Measurements from ENCODE around the gene FTO. TPM values are rescaled to one million over a fixed set of nuclear protein-coding genes. Genes with fewer than 3 reads are reported as not detected.

The FTO gene
- total and polyA plus RNA-seq, 2 of the 13 experiments (the other 11 are each of a cell fraction or from before 2014, with no cell fraction given), result 41.6 to 55.8 TPM

DNA sequence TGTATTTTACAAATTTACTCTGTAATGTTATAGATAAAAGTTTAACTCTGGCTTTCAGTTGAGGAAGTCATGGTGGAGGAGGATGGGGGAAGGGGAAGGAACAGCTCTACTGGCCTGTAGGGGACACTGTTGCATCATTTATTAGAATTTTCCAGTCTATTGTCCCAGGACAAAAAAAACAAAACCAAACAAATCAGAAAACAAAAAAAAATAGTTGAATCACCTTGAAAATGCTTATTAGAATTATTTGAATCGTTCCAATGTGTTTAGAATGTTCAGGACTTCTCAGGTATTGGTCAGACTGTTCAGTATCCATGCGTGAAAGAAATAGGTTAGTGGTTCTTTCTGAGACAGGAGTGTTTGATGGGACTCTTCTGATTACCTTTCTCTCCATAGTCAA lies 242.0 kb downstream of the FTO start (continued):
- TF ChIP-seq, protein P1, sequence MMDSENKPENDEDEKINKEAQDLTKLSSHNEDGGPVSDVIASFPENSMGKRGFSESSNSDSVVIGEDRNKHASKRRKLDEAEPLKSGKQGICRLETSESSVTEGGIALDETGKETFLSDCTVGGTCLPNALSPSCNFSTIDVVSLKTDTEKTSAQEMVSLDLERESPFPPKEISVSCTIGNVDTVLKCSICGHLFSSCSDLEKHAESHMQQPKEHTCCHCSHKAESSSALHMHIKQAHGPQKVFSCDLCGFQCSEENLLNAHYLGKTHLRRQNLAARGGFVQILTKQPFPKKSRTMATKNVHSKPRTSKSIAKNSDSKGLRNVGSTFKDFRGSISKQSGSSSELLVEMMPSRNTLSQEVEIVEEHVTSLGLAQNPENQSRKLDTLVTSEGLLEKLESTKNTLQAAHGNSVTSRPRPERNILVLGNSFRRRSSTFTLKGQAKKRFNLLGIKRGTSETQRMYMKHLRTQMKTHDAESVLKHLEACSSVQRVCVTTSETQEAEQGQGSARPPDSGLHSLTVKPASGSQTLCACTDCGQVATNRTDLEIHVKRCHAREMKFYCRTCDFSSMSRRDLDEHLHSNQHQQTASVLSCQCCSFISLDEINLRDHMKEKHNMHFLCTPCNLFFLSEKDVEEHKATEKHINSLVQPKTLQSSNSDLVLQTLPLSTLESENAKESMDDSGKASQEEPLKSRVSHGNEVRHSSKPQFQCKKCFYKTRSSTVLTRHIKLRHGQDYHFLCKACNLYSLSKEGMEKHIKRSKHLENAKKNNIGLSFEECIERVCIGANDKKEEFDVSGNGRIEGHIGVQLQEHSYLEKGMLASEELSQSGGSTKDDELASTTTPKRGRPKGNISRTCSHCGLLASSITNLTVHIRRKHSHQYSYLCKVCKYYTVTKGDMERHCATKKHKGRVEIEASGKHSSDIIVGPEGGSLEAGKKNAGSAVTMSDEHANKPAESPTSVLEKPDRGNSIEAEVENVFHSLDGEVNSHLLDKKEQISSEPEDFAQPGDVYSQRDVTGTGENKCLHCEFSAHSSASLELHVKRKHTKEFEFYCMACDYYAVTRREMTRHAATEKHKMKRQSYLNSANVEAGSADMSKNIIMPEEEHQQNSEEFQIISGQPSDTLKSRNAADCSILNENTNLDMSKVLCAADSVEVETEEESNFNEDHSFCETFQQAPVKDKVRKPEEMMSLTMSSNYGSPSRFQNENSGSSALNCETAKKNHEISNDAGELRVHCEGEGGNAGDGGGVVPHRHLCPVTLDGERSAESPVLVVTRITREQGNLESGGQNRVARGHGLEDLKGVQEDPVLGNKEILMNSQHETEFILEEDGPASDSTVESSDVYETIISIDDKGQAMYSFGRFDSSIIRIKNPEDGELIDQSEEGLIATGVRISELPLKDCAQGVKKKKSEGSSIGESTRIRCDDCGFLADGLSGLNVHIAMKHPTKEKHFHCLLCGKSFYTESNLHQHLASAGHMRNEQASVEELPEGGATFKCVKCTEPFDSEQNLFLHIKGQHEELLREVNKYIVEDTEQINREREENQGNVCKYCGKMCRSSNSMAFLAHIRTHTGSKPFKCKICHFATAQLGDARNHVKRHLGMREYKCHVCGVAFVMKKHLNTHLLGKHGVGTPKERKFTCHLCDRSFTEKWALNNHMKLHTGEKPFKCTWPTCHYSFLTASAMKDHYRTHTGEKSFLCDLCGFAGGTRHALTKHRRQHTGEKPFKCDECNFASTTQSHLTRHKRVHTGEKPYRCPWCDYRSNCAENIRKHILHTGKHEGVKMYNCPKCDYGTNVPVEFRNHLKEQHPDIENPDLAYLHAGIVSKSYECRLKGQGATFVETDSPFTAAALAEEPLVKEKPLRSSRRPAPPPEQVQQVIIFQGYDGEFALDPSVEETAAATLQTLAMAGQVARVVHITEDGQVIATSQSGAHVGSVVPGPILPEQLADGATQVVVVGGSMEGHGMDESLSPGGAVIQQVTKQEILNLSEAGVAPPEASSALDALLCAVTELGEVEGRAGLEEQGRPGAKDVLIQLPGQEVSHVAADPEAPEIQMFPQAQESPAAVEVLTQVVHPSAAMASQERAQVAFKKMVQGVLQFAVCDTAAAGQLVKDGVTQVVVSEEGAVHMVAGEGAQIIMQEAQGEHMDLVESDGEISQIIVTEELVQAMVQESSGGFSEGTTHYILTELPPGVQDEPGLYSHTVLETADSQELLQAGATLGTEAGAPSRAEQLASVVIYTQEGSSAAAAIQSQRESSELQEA (CRISPR knock-in tag; IDR thresholded peaks at IDR 0.05; ENCODE audit: not compliant biosample characterization), result no peak
- no peak for TF ChIP-seq MAFF (IDR thresholded peaks at IDR 0.05; ENCODE audit: low read depth, low read length)
- no peak for TF ChIP-seq HHEX (CRISPR knock-in tag; IDR thresholded peaks at IDR 0.05)
- TF ChIP-seq, protein P2, sequence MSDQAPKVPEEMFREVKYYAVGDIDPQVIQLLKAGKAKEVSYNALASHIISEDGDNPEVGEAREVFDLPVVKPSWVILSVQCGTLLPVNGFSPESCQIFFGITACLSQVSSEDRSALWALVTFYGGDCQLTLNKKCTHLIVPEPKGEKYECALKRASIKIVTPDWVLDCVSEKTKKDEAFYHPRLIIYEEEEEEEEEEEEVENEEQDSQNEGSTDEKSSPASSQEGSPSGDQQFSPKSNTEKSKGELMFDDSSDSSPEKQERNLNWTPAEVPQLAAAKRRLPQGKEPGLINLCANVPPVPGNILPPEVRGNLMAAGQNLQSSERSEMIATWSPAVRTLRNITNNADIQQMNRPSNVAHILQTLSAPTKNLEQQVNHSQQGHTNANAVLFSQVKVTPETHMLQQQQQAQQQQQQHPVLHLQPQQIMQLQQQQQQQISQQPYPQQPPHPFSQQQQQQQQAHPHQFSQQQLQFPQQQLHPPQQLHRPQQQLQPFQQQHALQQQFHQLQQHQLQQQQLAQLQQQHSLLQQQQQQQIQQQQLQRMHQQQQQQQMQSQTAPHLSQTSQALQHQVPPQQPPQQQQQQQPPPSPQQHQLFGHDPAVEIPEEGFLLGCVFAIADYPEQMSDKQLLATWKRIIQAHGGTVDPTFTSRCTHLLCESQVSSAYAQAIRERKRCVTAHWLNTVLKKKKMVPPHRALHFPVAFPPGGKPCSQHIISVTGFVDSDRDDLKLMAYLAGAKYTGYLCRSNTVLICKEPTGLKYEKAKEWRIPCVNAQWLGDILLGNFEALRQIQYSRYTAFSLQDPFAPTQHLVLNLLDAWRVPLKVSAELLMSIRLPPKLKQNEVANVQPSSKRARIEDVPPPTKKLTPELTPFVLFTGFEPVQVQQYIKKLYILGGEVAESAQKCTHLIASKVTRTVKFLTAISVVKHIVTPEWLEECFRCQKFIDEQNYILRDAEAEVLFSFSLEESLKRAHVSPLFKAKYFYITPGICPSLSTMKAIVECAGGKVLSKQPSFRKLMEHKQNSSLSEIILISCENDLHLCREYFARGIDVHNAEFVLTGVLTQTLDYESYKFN (CRISPR knock-in tag; conservative IDR thresholded peaks at IDR 0.05), result no peak
- TF ChIP-seq, protein P3, sequence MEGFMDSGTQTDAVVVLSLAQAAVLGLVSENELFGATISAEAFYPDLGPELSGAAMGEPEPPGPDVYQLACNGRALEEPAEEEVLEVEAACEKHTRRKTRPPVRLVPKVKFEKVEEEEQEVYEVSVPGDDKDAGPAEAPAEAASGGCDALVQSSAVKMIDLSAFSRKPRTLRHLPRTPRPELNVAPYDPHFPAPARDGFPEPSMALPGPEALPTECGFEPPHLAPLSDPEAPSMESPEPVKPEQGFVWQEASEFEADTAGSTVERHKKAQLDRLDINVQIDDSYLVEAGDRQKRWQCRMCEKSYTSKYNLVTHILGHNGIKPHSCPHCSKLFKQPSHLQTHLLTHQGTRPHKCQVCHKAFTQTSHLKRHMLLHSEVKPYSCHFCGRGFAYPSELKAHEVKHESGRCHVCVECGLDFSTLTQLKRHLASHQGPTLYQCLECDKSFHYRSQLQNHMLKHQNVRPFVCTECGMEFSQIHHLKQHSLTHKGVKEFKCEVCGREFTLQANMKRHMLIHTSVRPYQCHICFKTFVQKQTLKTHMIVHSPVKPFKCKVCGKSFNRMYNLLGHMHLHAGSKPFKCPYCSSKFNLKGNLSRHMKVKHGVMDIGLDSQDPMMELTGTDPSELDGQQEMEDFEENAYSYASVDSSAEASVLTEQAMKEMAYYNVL (CRISPR knock-in tag; IDR thresholded peaks at IDR 0.05; ENCODE audit: borderline replicate concordance), result no peak
- TF ChIP-seq KAT7 (CRISPR knock-in tag; IDR thresholded peaks at IDR 0.05; ENCODE audit: borderline replicate concordance), result no peak
- TF ChIP-seq, protein P4, sequence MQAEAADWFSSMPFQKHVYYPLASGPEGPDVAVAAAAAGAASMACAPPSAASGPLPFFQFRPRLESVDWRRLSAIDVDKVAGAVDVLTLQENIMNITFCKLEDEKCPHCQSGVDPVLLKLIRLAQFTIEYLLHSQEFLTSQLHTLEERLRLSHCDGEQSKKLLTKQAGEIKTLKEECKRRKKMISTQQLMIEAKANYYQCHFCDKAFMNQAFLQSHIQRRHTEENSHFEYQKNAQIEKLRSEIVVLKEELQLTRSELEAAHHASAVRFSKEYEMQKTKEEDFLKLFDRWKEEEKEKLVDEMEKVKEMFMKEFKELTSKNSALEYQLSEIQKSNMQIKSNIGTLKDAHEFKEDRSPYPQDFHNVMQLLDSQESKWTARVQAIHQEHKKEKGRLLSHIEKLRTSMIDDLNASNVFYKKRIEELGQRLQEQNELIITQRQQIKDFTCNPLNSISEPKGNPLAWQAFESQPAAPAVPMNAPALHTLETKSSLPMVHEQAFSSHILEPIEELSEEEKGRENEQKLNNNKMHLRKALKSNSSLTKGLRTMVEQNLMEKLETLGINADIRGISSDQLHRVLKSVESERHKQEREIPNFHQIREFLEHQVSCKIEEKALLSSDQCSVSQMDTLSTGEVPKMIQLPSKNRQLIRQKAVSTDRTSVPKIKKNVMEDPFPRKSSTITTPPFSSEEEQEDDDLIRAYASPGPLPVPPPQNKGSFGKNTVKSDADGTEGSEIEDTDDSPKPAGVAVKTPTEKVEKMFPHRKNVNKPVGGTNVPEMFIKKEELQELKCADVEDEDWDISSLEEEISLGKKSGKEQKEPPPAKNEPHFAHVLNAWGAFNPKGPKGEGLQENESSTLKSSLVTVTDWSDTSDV (CRISPR knock-in tag; IDR thresholded peaks at IDR 0.05), result no peak
- TF ChIP-seq HOXA3 (CRISPR knock-in tag; IDR thresholded peaks at IDR 0.05), result no peak
- TF ChIP-seq ETV5 (CRISPR knock-in tag; IDR thresholded peaks at IDR 0.05; ENCODE audit: borderline replicate concordance), result no peak
- no peak for TF ChIP-seq ELF1 (CRISPR knock-in tag; IDR thresholded peaks at IDR 0.05)
- TF ChIP-seq NFE2L1 (CRISPR knock-in tag; IDR thresholded peaks at IDR 0.05; ENCODE audit: borderline replicate concordance), result no peak
- TF ChIP-seq HNRNPH1 (optimal IDR thresholded peaks at IDR 0.05; ENCODE audit: low read depth, low read length), result no peak
- peak; percentile 97 for TF ChIP-seq SMC3 (IDR thresholded peaks at IDR 0.05; ENCODE audit: low read length)
- TF ChIP-seq SUZ12 (IDR thresholded peaks at IDR 0.05; ENCODE audit: low read depth, low read length), result no peak
